IPS-18c (cell line): ENCODE measurements around the gene LUC7L2.
"Not testable (repeated sequence)": the region's sequence is repeated elsewhere in the genome, so short reads cannot be mapped to it uniquely, and the experiment has no call there.

Source experiments
- H3K4me3 ChIP-seq: 2 replicates; pipeline ENCODE4 v1.7.0; 2013; ENCODE audit warnings: low read depth, mild to moderate bottlenecking, low read length, moderate library complexity; ENCODE audit not compliant: insufficient read depth
- H3K9me3 ChIP-seq: one replicate; pipeline ENCODE4 v1.6.1; 2013; ENCODE audit warnings: mild to moderate bottlenecking, low read length, moderate library complexity; ENCODE audit not compliant: control insufficient read depth, insufficient read depth

LUC7L2 gene

DNA sequence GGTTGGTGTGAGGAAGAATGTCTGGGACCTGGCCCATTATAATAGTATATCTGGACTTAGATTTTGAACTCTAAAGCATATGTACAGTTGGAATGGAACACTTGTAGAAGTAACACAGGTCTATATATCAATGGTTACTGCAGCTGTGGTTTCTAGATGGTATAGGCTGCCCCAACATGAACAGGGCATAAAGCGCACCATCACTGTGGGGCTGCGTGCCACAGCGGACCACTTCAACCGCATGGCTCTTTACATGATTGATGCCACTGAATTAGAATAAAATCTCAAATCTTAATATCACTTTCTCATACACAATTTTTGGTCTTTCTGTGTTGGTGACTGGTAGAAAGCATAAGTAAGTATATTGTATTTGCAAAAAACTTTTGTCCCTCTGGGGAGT, 64.3 kb downstream of the LUC7L2 start:
- no peak overlapping the region for H3K4me3 ChIP-seq
- no peaks in the 10 kb centered on the region for H3K9me3 ChIP-seq

DNA sequence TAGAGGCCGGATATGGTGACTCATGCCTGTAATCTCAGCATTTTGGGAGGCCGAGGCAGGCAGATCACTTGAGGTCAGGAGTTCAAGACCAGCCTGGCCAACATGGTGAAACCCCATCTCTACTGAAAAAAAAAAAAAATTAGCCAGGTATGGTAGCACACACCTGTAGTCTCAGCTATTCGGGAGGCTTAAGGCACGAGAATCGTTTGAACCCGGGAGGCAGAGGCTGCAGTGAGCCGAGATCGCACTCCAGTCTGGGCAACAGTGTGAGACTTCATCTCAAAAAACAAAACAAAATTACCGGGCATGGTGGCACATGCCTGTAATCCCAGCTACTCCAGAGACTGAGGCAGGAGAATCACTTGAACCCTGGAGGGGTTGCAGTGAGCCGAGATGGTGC, 66.0 kb downstream of the LUC7L2 start:
- not testable (repeated sequence) for H3K4me3 ChIP-seq, H3K9me3 ChIP-seq

DNA sequence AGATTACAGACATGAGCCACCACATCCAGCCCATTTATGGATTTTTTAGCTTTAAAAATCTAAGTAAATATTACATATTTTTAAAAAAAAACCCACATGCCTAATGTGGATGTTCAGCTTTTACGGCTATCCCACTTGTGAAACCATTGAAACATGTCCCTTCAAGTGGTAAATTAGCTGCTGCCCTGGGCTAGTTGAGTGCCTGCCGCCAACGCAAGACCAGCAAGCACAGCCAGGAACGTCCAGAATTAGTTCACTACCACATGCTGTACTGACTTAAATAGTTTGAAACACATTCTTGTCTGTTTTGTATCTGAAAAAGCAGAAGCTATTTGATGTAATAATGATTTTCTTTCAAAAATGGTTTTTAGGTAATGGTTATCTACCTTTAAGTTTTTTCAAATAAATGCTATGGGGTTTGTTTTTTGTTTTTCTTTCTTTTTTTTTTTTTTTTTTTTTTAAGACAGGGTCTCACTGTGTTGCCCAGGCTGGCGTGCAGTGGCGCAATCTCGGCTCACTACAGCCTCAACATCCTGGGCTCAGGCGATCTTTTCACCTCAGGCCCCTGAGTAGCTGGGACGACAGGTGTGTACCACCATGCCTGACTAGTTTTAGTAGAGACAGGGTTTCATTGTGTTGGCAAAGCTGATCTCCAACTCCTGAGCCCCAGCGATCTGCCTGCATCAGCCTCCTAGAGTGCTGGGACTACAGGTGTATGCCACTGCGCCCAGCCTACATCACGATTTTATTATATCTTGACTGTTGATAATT, 66.7 kb downstream of the LUC7L2 start:
- no peak overlapping the region for H3K4me3 ChIP-seq
- no peaks in the 10 kb centered on the region for H3K9me3 ChIP-seq

DNA sequence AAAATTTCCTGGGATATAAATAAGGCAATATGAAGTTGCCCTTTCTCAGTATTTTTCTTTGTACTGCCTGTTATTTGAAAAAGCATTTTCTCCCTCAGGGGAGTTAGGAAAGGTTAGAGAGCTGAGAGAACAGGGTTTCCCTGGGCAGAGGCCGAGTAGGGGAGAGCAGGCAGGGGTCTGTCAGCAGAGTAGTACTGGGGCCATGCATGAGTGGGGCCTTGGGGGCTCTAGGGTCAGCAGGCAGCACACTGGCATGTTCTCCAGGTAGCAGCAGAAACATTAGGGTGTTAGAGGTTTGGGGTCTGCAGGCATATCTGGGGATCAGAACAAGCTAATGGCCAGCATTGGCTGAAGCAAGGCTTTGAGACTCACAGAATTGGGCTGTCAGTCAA, 67.3 kb downstream of the LUC7L2 start:
- H3K4me3 ChIP-seq, result no peak overlapping the region
- no peaks in the 10 kb centered on the region for H3K9me3 ChIP-seq

DNA sequence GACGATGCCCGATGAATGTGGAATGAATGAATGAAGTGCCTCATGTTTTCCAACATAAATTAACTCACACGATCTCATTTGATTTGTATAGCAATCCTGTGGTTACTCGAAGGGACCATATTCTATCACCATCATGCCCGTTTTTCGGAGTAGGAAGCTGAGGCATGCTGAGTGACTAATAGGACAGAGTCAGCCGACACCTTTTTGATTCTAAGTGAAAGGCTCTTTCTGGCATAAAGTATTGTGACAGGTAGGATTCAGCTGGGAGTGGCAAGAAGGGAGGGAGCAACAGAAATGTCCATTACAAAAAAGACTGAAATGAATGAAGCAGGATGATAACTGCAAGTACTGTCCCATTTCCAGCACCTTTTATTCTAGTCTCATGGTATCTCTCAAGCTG, 68.1 kb downstream of the LUC7L2 start:
- Histone ChIP-seq H3K9me3 (no peaks in the 10 kb centered on the region), H3K4me3 (no peak overlapping the region)

DNA sequence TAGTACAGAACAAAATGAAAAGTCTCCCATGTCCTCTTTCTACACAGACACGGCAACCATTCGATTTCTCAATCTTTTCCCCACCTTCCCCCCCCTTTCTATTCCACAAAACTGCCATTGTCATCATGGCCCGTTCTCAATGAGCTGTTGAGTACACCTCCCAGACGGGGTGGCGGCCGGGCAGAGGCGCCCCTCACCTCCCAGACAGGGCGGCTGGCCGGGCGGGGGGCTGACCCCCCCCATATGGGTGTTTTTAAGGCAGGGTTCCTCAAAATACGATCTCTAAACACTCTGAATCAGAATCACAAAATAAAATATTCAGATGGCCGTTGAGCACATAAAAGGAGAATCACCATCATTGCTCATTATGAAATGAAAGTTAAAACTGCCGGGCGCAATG, 70.0 kb downstream of the LUC7L2 start:
- H3K9me3 ChIP-seq, H3K4me3 ChIP-seq: not testable (repeated sequence)

DNA sequence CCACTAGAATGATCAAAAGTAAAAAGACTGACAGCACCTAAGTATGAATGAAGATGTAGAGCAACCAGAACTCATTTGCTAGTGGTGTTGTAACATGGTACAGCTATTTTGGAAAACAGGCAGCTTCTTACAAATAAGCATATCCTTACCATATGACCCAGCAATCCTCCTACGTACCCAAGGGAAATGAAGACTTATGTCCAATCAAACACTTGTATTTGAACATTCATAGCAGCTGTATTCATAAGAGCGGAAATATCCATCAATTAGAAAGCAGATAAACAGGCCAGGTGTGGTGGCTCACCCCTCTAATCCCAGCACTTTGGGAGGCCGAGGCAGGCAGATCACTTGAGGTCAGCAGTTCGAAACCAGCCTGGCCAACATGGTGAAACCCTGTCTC, 70.7 kb downstream of the LUC7L2 start:
- no peaks in the 10 kb centered on the region for H3K9me3 ChIP-seq
- H3K4me3 ChIP-seq, result no peak overlapping the region

DNA sequence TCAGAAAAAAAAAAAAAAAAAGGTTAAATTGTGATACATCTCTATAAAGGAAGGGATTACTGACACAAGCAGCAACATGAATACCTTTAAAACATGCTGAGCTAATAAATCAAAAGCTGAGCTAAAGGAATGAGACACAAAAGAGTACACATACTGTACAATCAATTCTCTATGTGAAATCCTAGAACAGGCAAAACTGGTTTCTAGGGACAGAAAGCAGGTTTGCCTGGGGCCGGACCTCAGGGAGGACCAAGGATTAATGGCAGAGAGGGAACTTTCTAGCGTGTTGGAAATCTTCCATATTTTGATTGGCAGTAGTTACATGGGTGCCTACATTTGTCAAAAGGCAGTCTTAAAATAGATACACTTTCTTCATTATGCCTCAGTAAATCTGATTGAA, 71.3 kb downstream of the LUC7L2 start:
- Histone ChIP-seq H3K4me3 (no peak overlapping the region), H3K9me3 (no peaks in the 10 kb centered on the region)

DNA sequence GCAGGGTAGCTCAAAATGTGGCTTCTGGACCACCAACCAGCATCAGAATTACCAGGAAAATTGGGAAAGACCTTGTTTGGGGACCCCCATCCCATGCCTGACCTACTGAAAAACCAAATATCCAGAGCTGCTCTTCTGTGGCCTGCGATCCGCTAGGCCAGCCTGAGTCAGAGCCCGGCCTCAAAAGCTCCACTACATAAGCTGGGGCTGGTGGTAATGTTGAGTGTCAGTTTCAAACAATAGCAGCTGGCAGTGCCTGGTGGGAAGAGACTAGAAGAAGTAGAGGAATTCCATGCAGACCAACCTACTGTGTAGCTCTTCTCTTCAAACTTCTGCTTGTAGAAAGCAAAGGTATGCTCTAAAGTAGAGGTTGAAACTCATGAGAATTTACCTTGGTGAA, 71.8 kb downstream of the LUC7L2 start:
- Histone ChIP-seq H3K9me3 (no peaks in the 10 kb centered on the region), H3K4me3 (no peak overlapping the region)

DNA sequence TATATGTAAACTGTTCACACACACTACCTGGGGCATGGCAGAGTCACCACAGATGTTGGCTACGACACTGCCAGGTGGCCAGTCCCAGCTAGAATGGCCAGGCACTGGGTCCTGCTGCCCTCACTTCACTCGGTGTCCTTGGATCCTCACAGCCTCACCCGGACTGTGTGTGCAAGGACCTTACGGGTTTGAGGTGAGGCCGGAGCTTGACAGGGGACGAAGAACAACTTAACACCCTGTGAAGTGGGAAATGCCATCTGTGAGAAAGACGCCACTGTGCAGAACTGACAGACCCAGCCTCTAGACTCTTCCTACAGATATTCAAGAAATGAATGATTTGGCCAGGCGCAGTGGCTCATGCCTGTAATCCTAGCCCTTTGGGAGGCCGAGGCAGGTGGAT, 77.1 kb downstream of the LUC7L2 start:
- no peak overlapping the region for H3K4me3 ChIP-seq
- H3K9me3 ChIP-seq, result no peaks in the 10 kb centered on the region

DNA sequence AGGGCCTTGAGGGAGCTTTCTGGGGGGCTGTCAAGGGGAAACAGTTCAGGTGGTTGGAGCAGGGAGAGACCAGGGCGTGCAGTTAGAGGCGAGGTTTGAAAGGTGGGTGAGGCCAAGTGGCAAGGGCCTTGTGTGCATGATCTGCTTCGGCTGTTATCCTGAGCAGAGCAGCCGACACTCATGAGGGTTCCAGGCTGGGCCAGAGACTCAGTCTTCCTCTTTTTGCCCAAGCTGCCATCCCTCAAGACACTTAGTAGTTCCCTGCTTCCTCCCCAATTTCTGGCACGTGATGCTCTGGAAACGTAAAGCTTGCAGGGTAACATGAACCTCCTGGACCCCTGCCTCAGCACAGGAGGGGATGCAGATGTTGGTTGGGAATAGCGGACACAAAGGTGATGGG, 79.7 kb downstream of the LUC7L2 start:
- Histone ChIP-seq H3K9me3 (no peaks in the 10 kb centered on the region), H3K4me3 (no peak overlapping the region)

DNA sequence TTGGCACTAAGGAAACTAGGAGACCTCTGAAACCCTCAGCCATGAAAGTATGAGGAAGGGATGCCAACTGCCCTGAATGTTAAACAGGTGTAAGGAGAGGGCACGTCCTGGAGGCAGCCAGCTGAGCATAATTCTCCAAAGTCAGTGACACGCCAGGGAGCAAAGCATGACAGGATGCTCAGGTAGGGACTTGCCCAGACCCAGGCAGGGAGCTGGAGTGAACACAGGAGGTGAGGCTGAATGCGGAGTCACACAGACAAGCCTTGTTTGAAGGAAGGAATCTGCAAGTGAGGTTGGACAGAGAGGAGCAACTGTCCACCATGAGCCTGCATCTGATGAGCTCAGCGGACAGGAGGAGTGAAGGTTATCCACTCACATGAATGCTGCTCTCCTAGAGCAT, 82.3 kb downstream of the LUC7L2 start:
- Histone ChIP-seq H3K9me3 (no peaks in the 10 kb centered on the region), H3K4me3 (no peak overlapping the region)

DNA sequence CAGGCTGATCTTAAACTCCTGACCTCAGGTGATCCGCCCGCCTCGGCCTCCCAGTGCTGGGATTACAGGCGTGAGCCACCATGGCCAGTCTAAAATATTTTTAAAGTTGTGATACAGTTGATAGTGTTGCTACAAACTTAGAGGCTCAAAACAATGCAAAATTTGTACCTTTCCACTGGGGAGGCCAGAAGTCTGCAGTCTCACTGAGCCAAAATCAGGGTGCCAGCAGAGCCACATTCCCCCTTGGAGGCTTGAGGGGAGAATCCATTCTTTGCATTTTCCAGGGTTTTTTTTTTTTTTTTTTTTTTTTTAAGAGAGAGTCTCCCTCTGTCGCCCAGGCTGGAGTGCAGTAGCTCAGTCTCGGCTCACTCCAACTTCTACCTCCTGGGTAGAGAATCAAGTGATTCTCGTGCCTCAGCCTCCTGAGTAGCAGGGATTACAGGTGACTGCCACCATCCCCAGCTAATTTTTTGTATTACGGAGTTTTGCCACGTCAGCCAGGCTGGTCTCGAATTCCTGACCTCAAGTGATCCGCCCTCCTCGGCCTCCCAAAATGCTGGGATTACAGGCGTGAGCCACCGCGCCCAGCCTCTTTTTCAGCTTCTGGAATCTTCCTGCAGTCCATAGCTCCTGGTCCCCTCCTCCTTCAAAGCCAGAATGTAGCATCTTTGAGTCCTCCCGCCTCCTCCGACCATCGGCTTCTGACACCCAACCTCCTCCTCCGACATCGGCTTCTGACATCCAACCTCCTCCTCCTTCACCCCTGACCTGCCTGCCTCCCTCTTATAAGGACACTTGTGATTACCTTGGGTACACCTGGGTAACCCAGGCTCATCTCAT, 86.6 kb downstream of the LUC7L2 start:
- H3K4me3 ChIP-seq, result no peak overlapping the region
- peaks cover 5% of the 10 kb centered on the region for H3K9me3 ChIP-seq

DNA sequence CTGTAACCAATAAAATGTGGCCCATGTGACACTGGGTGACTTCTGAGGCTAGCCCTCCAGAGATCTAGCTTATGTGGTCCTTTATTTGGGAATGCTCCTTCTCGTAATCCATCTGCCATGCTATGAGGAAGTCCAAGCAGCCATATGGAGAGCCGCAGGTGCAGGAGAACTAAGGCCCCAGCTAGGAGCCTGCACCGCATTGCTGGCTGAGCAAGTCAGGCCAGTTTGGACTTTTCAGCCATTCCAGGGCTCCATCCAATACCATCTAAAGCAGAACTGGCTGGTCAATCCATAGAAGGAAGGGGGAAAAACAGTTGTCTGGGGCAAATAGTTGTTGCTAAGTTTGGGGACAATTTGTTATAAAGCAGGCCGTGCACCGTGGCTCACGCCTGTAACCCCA, 91.2 kb downstream of the LUC7L2 start:
- no peak overlapping the region for H3K4me3 ChIP-seq

DNA sequence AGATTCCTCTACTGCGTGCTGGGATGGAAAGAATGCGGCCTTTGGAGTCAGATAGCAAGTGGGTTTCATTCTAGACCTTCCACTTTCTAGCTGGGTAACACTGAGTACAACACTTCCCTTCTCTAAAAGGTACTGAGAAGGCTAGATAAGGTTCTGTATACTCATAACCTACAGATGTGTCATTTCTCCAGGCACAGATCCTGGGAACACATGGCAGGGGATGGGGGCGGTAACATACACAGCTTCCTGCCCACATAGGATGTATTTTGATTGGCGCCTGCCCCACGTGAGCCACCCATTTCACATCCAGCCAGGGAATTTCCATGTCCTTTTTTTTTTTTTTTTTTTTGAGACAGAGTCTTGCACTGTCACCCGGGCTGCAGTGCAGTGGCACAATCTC, 91.9 kb downstream of the LUC7L2 start:
- no peak overlapping the region for H3K4me3 ChIP-seq
- peaks cover 5% of the 10 kb centered on the region for H3K9me3 ChIP-seq

More for the DNA sequence above, 91.2 kb downstream of the LUC7L2 start:
- H3K9me3 ChIP-seq, result peaks cover 5% of the 10 kb centered on the region

DNA sequence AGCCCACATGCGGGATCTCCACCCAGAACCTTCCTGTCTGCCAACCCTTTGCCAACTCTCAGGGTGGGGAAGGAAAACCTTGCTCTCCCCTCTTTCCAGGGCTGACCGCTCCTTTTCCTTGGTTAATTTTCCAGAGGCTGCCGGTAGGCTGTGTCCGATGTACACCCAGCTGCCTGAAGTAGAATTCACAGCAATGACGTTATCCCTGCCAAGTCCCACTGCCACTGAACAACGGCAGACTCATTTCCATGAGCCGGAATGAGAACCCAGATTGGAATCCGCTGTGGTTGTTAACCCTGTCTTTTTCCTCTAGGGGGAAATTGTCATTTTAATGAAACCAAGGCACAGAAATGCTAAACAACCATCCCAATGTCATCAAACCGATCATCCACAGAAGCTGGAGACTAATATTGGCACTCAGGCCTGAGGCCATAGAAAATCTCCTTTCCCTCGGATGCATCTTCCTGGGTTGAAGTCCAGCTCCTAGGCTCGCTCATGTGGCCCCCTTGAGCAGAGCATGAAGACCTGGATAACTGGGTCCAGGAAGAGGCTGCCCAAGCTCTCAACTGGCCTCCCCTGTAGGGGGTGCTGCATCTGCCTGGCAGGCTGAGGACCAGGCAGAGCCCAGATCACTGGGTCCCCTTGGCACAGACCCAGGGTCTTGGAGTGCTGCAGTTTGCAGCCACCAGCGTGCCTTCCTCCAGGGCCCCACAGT, 93.4 kb downstream of the LUC7L2 start:
- Histone ChIP-seq H3K4me3 (no peak overlapping the region), H3K9me3 (no peaks in the 10 kb centered on the region)

DNA sequence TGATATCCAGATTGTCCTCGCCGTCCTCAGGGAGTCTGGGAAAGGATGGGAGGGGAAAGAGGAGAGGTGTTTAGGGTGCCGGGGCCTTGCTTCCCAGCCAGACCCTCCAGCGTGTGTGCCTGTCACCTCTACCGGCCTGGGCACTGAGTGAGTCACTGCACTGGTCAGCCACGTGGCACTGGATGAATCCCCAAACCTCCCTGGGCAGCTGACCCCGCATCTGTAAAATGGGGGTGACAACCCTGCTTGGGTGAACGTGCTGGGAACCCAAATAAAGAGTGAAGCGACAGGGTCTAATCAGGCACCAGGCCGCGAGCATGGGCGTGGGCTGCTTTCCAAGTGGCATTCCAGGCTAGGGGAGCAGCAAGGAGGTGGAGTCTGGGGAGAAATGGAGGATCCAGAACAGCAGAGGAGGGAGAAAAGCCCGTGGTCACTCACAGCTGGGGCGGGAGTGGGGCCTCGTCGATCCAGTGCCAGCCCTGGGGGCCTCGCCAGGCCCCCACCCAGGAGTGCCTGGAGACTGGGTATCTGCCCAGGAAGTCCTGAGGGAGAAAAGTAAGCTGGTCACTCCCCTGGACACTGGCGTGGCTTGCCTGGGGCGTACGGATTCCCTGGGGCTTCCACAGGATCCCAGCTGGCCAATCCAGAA, 94.1 kb downstream of the LUC7L2 start:
- H3K9me3 ChIP-seq, result no peaks in the 10 kb centered on the region
- no peak overlapping the region for H3K4me3 ChIP-seq
